HG03196 (cell line): ENCODE measurements around the gene ELAVL2.

Experiments
- ATAC-seq: cut with Tn5 transposase; IDR thresholded peaks from one replicate; pipeline ENCODE4 v1.9.1; 2021; ENCODE audit not compliant: unreplicated experiment

The ELAVL2 gene

DNA sequence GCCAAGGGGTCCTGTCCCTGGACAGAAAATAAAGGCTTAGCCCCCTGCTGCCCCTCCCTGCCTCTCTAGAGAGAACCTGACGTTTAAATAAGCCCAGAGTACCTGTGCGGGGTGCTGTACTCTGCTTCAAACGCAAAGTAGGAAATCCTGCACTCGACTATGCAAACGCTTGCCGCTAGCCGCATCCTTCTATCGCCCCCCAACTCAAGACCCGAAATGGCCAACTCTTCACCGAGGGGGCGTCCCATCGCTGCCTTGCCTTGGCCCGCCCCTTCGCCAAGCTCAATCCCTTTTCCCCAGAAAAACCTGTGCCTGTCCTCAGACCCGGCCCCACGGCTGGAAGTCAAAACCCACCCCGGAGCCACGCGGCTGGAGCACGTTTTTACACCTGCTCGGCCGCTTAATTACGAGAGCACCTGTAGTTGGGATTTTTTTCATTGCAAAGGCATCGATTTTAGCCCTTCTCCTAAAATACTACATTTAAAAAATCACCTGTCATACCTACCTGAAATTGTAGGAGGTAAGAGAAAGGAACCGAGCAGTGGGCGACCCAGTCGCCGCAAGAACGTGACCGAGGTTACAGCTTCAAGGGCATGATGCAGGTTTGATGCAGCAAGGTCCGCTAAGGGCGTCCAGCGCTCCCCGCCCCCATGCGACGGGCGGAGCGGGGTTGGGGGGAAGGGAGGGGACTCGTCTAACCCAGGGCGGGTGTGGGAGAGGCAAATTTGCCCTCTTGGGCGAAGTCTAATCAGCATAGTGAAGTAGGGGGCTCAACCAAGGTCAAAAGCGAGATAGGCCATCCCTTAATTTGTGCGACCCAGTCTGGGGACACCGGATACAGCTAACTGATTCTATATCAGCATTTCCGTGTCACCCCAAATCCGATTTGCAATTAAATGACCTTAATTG is 3.5 kb downstream of the ELAVL2 start:
- no peak for ATAC-seq

DNA sequence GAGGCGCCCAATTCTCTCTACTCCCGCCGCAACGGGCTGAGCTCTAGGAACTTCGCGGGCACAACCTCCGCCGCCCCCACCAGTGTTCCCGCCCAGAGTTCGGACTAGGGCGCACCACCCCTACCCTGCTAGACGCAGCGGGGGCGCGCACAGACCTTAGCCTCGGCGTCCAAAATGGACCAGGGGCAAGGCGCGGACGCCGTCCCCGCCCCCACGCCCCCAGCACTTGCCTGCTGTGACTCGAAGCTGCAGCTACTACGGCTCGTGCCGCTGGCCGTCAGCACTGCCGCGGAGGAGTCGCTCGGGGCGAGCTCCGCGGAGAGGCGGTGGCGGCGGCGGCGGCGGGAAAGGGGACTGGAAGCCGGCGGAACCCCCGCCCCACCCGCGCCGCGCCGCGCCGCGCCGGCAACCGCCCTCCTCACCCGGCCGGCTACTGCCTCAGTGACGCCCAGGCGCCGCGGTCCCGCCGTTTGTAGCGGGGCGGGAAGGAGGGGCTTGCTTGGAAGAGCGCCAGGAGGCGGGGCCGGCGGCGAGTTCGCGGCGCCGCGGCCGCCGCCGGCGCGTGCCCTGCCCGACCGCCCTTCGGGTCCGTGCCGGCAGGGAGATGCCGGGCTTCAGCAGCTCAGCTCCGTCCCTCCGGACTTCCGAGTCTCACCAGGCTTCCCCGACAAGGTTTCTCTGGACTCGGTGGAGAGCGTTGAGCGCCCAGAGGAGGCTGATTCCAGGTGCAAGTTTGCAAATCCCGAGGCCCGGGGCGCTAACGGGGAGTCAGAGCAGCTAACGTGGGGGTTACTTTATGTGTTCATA is 4.5 kb downstream of the ELAVL2 start:
- ATAC-seq: no peak

DNA sequence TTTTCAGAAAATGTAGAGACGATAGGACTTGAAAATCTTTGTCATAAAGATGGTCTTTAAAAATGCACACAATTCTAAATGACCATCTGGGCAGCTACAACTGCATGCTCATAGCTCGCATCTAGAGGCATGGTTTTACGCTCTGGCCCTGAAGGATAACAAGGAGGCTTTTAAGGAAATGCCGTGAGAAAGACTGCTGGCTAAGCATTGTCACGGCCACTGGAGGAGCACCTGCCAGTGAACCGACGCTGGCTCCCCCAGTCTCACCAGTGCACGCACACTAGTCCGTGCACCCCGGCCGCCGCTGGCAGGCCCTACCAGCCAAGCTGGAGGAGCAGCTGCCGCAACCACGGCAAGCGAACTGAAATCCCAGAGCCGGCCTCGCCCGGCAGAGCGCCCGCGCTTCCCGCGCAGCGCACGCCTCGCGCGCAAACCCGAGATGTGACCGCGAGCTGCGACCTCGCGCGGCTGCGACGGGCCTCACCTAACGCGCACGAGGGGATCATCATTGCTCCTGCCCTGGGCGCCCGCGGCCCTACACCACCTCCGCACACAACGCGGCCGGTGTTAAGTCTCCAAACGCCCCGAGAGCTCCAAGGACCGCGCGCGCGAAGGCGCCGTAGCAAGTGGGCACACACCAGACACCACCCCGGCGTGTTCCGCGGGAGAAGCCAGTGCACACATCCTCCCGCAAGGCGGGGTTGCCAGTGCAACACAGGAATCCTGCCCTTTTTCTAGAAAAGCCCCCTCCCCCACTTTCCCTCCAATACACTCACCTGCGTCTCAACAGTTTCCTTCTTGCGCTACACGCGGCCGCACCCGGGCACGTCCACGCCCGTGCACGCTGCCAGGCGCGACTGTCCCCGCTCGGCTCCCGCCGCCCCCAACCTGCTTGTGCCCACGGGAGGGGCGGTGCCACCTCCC is 5.3 kb downstream of the ELAVL2 start:
- no peak for ATAC-seq

DNA sequence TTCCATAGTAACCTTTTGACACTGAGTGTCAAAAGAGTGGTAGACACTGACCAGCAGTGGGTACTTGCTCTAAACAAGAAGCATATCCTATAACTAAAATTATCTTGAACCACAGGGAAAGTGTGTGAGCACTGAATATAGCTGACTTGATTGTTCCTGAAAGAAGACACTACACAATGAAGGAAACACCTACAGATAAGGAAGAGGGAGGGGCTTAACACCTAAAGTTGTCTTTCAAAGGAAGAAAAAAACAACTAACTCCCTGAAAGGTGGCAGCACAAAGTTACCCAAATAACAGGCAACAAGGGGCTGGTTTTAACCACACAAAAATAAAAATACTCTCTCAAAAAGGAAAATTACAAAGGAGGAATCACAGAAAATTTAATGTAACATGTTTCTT is 6.6 kb downstream of the ELAVL2 start:
- ATAC-seq: no peak

DNA sequence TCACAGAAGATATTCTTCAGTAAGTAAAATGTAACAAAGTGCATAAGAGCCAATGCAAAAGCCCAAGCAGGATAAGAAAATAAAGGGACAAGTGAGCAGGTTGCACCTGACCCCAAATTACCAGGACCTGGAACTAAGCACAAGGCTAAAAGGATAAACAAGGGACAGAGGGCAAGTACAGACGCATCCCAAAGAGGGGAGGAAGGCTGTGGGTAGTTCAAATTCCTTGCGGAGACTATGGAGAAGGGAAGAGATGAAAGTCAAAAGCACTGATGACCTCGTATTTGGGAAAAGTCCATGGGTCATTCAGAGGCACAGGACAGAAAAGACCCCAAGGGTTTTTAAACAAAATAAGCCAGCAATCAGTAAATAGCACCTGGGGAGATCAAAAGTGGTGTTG is 11.8 kb downstream of the ELAVL2 start:
- no peak for ATAC-seq

DNA sequence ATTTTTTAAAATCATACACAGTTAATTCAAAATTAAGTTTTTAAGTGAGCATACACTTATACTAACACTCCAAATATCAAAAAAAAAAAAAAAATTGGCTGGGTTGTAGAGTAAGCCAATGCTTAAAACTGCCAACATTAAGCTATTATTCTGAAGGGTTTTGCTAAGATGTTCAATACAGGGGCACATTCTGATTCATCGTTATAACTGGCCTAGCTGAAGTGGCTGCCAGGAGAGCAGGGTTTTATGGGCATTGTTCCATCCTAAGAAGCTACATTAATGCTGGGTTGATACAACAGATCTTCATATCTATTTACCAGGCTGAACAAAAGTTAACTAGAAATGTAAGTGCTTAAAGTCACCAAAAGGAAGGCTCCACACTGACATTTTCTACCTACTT is 13.4 kb downstream of the ELAVL2 start:
- ATAC-seq: no peak

DNA sequence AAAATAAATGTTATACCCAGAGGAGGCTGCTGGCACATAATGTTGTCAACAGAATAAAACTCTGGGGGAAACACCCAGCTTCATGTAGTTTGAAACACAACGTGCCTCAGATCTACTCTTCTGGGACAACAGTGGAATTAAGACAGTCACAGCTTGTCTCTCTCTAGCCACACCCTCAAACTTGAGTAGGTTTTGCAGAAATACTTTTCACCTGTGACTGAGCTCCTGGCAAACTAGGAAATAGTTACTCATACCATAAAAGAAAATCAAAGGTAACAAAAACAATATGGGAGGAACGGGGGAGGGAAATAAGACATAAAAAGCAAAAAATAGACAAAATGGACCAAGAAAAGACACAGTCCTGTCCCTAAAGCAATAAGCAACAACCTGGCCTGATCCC is 14.4 kb downstream of the ELAVL2 start:
- ATAC-seq: no peak

DNA sequence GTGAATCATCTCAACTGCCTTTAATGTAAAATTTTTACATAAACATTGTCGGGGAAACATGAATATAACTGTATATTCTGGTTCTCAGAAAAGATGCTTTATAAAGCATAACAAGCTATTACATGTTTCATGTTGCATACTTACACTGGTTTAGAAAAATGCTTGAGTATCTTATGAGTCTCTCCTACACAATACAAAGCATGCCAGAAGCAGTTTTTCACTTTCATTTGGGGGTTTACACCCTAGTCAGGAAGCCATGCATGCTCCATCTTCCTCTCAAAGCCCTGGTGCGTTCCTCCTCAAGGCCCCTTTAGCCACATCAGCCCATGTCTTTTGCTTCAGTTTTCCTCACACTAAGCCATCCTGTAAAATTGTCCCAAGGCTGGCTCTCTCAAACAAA is 22.8 kb downstream of the ELAVL2 start:
- ATAC-seq: no peak

DNA sequence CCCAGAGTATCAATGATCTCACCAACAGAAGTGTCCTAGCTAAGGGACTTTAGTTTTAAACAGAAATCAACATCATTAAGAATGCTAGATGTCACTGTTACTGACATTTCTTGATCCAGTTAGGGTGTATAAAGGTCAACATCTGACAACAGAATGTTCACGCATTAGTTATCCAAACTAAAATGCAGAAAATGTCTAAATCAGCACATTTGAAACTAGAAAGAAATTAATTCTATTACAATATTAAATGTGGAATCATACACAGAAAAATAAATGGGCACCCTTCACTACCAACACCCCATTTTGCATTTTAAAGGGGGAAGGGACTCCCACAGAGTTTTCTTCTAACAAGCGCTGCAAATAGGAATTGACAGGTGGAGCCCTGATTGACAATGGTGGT is 24.5 kb downstream of the ELAVL2 start:
- no peak for ATAC-seq

DNA sequence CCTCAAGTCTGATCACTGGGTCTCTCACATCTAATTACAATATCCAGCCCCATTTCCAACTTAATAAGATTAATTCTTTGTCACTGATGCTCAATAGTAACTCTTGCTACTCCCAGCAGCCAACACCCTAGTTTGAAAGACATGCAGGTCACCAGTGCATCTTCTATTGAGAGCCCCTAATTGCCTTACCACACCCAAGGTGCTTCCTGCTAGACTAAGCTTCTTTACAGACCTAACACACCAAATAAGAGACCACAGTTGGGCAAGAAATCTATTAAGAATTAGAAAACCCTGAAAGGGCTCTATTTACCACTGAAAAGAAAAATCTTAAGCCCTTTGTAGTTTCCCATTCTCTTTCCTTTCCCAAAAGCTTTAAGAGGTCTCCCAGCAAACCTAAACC is 26.5 kb downstream of the ELAVL2 start:
- no peak for ATAC-seq

DNA sequence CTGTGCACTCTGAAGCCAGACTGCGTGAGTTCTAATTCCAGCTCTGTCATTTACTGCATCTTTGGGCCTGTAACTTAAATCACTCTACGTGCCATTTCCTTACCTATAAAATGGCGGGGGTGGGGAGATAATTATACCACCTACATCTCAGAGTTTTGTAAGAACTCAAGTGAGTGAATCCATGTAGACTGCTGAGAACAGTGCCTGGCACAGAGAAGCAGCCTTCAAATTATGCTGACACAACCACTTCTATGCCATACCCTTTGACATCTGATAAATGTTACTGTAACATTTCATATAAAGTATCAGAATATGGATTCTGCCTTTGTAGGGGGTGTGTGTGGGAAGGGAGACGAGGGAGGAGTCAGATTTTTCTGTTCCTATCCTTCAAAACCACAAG is 27.7 kb downstream of the ELAVL2 start:
- ATAC-seq: no peak

DNA sequence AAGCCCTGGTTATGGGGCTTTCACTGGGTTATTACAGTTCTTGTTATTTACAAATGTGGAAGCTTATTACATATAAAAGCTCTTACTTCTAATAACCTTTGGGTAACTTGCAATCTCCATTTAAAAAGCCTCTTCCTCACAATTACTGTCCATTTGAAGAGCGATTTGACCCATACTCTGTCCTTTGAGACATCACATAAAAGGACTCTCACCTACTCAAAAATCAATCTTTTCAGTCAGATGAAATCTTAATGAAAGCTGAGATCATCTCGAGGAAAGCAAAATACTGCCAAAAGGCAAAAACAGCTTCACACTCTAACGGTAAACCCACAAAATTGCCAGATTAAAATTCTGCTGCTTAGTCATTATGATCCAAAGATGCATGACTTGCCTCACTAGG is 29.8 kb downstream of the ELAVL2 start:
- no peak for ATAC-seq

DNA sequence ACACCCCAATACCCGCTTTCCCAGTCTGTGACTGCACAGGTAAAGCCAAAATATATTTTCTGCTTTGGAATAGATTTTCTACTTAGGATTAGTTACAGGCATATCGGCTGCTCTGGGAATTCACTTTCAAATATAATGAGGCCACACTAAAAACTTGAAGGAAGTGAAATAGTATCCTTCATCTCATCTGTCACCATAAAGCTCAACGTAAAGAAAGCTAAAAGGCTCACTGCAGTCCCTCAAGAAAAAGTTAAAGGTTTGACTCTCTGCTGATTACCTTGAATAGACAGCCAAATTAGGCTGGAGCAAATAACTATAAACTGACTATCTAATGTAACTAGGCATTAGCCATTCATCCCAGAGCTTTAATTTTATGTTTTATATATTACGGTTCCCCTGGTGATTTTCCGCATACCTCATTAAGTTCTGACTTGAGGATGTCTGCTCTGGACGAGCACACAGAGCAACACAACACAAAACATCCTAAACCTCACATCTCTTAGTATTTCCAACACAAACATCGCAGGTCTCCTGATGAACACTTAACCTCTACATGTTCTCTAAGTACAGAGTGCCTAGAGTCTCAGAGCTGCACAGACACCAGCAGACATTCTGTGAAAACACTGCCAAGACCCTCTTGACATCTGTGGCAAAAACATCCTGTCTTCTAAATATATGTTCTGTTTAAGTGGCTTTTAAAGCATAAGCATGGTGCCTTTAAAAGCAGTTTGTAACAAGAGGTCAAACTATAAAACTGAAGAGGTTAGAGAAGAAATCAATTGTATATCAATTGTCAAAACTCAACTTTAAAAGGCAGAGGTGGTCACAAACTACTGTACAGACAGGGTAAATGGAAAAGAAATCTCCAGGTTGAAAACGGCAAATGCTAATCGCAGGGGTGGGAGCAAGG is 35.4 kb downstream of the ELAVL2 start:
- ATAC-seq: no peak

DNA sequence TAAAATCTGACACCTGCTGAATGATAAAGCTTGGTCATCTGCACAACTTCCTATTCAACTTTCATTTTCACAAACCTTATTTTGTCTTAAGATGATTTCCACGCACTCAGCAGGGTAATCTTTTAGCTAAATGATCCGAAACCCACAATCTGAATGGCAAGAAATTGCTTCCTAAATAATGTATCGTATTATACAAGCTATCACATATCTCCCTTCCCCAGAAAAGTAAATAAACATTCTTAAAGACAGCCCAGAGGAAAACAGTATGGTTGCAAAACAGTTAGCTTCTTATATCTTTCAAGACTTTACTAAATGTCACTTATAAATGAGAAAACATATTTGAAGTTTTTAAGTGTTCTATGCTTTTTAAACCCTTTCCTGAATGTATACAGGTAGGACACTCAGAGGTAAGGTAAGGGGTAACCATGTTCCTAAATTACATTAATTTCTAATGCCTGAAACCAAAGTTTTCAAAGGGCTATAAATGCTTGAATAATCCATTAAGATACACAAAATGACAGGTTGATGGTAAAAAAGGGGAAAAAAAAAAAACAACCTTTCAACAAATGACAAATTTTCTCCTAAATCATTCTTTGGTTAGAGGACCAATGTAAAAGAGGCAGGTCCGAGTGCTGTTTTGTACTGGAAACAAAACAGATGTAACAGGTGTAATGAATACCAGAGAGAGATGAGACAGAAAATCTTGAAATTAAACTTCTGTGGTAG is 36.3 kb downstream of the ELAVL2 start:
- ATAC-seq: no peak

DNA sequence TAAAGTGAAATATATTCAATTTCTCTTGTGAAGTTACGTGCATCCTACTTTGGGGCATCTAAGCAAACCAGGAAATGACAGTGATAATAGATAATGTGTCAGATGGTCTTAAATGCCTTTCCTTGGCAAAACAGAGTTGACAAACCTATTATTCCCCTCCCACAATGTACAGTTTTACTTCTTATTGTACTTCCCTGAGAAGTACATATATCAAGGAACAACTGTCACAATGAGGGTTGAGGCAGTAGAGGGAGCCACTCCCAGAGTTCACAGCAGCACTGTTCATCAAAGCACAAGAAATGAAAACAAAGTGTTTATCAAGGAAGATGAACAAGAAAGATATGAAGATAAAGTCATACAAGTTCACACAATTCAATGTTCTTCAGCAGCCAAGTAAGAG is 41.1 kb downstream of the ELAVL2 start:
- ATAC-seq: no peak

DNA sequence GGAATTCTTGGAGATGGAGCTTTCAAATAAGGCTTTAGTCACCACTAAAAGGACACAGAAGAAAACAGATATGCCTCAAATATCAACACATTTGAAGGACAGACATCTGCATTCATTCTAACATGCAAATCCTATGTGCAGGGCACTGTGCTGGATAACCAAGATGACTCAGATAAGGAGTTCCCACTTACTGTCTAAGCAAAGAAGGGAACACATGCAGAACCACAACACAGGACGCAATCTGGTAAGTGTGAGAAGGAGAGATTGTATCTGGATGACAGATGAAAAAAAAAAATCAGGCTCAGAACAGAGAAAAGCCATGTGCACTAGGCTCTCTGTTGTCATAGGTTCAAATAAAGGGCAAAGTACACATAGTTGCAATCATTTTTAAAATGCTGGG is 42.5 kb downstream of the ELAVL2 start:
- ATAC-seq: no peak

DNA sequence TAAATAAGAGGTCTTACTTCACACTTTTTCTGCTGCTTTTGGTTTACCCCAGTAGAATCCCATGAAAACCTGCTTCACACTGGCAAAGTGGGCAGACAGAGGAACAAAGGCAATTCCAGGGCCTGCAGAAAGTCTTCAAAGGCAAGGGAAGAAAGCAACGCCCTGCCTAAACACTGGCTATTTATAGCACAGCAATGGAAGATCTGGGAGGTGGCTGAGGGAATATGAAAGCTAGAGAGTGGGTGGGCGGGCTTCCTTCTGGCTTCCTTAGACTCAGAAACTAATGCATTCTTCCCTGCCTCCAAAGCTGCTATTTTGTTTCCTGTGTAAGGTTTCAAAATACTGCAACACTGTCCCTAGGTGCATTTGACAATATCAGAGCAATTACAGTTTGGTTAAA is 46.8 kb downstream of the ELAVL2 start:
- ATAC-seq: no peak

DNA sequence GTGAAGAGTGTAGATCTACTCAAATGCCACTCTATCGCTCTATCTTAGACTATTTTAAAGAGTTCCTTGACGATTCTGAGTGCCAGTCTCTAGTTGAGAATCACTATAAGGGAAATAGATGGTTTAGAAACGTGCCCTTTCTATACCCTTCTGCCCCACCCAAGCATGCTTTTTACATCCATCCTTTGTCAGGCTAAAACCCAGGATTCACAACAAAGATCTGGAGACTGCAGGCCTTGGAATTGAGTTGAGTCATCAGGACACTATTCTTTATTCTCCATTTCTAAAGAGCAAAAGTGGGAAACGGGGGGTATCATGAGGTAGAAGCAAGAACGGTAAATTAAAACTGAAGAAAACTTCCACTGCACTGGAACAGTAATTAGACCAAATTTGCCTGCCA is 48.7 kb downstream of the ELAVL2 start:
- no peak for ATAC-seq

DNA sequence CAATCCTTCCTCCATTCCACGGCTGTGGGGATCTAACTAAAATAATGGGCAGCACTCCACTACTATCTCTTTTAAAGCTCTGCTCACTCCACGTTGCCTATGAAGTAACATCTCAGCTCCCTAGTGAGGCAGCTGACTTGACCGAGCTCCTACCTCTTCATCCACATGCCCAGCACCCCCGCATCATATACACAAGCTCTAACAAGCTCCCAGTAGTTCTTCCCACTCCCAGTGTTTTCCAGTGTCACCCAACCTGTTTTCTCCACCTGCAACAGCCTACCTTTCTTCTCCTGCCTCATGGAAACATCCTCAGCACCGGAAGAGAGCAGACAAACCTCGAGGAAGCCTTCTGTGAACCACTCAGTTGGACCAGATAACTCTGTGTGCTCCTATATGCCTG is 50.5 kb downstream of the ELAVL2 start:
- no peak for ATAC-seq

DNA sequence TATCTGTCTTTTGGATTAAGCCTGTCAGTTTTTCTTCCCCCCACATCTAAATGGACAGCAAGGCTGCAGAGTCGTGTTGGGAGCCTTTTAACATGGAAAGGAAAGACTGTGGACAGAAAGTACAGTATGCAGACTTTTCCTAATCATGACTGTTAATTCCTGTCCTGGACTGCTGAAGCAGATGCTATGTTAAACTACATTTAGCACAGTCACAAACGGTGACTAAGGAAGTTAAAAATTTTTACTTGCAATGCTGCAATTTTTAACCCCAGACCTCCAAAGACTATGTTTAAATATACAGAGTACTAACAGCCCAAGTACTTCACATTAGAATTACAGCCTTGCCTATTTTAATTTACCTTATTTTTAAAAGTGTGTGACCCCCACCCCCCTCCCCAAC is 51.8 kb downstream of the ELAVL2 start:
- no peak for ATAC-seq
